Measurements from ENCODE around the gene CNTN1. TPM values are rescaled to one million over a fixed set of nuclear protein-coding genes. Genes with fewer than 3 reads are reported as not detected.

Gene CNTN1
- total and polyA plus RNA-seq, 2 of the 4 experiments (the other 2 are of a cell fraction), result 0.10 to 0.18 TPM

- dilution Hi-C loops (cut with HindIII; ENCODE audit: low sequenced_read_pairs, unreplicated experiment), result no loop called here
- no peak for ATAC-seq (ENCODE audit: low read depth)
- no peaks in the 10 kb centered on the region for H3K4me1 ChIP-seq (ENCODE audit: control insufficient read depth, insufficient read depth, low read length)
- H3K4me2 ChIP-seq (ENCODE audit: low read depth, low read length), result no peak overlapping the region
- H3K9me3 ChIP-seq (ENCODE audit: control insufficient read depth, insufficient read depth, low read length), result no peaks in the 10 kb centered on the region
- BruUV-seq (replicated peaks), result no TSS peak
- ChIA-PET POLR2A (ENCODE audit: unreplicated experiment) (no interaction called here), CTCF (no interaction called here)
- H3K18ac ChIP-seq (ENCODE audit: low read depth, low read length), result no peak overlapping the region
- H3K4ac ChIP-seq (ENCODE audit: low read depth, low read length), result no peak overlapping the region
- no peaks in the 10 kb centered on the region for H3K79me1 ChIP-seq (ENCODE audit: low read depth in 1 of 2, low read length in 2 of 2)
- H2AK9ac ChIP-seq (replicated peaks; ENCODE audit: low read depth, low read length, poor library complexity), result no peak overlapping the region
- no peak overlapping the region for H3K4me3 ChIP-seq (ENCODE audit: insufficient read depth, low read depth, low read length)
- no peak overlapping the region for H4K5ac ChIP-seq (ENCODE audit: low read depth, low read length)
- H3K27me3 ChIP-seq (ENCODE audit: control insufficient read depth, insufficient read depth, low read length), result no peaks in the 10 kb centered on the region; the same call in 1 of the 2 replicates
- TF ChIP-seq RFX5 (IDR thresholded peaks at IDR 0.05; ENCODE audit: low read depth, low read length) (no peak), MAZ (IDR thresholded peaks at IDR 0.05; ENCODE audit: borderline replicate concordance, low read depth, low read length) (no peak), ELK1 (IDR thresholded peaks at IDR 0.05; ENCODE audit: borderline replicate concordance, low read depth, low read length) (no peak)
- DNase-seq, result no peak
- H2AFZ ChIP-seq (replicated peaks; ENCODE audit: low read length, poor library complexity), result no peak overlapping the region
- H2BK20ac ChIP-seq (ENCODE audit: low read depth, low read length), result no peak overlapping the region
- H4K8ac ChIP-seq (ENCODE audit: low read depth in 2 of 2, low read length in 2 of 2), result no peak overlapping the region
- H3K14ac ChIP-seq (replicated peaks; ENCODE audit: low read depth, low read length), result no peak overlapping the region
- intact Hi-C loops (cut with micrococcal nuclease), result no loop called here
- no peak overlapping the region for H2AK5ac ChIP-seq (ENCODE audit: low read depth, low read length)
- H4K20me1 ChIP-seq (ENCODE audit: insufficient read depth, low read length), result no peaks in the 10 kb centered on the region
- no peak overlapping the region for H3K9ac ChIP-seq (ENCODE audit: low read depth, low read length)
- no peak overlapping the region for H2BK120ac ChIP-seq (ENCODE audit: low read depth, low read length)
- H3K23ac ChIP-seq (ENCODE audit: low read depth, low read length), result no peak overlapping the region
- H3K56ac ChIP-seq (ENCODE audit: extremely low read depth, insufficient read depth, low read length), result no peak overlapping the region
- H2BK5ac ChIP-seq (ENCODE audit: low read depth, low read length, poor library complexity, severe bottlenecking), result no peak overlapping the region
- H2BK15ac ChIP-seq (ENCODE audit: low read depth, low read length), result no peak overlapping the region
- no peak overlapping the region for H3K27ac ChIP-seq (ENCODE audit: insufficient read depth, low read length)
- no peak overlapping the region for H4K91ac ChIP-seq (ENCODE audit: insufficient read depth, low read depth, low read length)
- in situ Hi-C loops (cut with MboI; ENCODE audit: low sequenced_read_pairs), result no loop called here
- no peaks in the 10 kb centered on the region for H3K36me3 ChIP-seq (ENCODE audit: control insufficient read depth, insufficient read depth, low read length)
- no peaks in the 10 kb centered on the region for H3K9me1 ChIP-seq (ENCODE audit: insufficient read depth, low read length)
Observed at GRCh38 chr12:41101806-41102205, 409.6 kb downstream of the CNTN1 start.

All from IMR-90 (cell line).